IPS DF 6.9 (cell line): ENCODE results near the gene NHSL2.

ENCODE experiments used
- DNase-seq: peaks from one replicate; pipeline ENCODE4 v3.0.0-alpha.2; 2013; ENCODE audit warnings: low read depth, low spot score
- H3K27ac ChIP-seq: one replicate; pipeline ENCODE4 v1.5.1; 2013; ENCODE audit warnings: low read length, control low read depth
- H3K27me3 ChIP-seq: 2 replicates; pipeline ENCODE4 v1.6.1; 2013; ENCODE audit warnings: mild to moderate bottlenecking, low read length; ENCODE audit not compliant: control insufficient read depth, insufficient read depth
- H3K36me3 ChIP-seq: 2 replicates; pipeline ENCODE4 v1.6.1; 2013; ENCODE audit warnings: low read length; ENCODE audit not compliant: control insufficient read depth, insufficient read depth
- H3K4me1 ChIP-seq: 2 replicates; pipeline ENCODE4 v1.6.1; 2013; ENCODE audit warnings: low read length; ENCODE audit not compliant: control insufficient read depth, insufficient read depth
- H3K4me3 ChIP-seq: 2 replicates; pipeline ENCODE4 v1.5.1; 2013; ENCODE audit warnings: mild to moderate bottlenecking, low read length
- H3K9me3 ChIP-seq: 2 replicates; pipeline ENCODE4 v1.6.1; 2013; ENCODE audit warnings: low read length, inconsistent platforms; ENCODE audit not compliant: control insufficient read depth, insufficient read depth
- WGBS: extraction: QIAGEN DNeasy Blood & Tissue Kit; methylation state at CpG from one replicate; pipeline ENCODE4 v1.1.7; 2013; ENCODE audit warnings: mixed read lengths, missing lambda C conversion rate; ENCODE audit not compliant: insufficient read length, insufficient coverage; 5-methylcytosine and 5-hydroxymethylcytosine counted together

The NHSL2 gene

GRCh38 chrX:72086995-72087394 is 176.3 kb downstream of the NHSL2 start:
- Histone ChIP-seq H3K4me3 (no peak overlapping the region), H3K4me1 (no peaks in the 10 kb centered on the region), H3K36me3 (no peaks in the 10 kb centered on the region), H3K27me3 (no peaks in the 10 kb centered on the region), H3K27ac (no peak overlapping the region), H3K9me3 (no peaks in the 10 kb centered on the region)
- no peak for DNase-seq
- no CpG with 5 or more reads among the region's 1 CpG for WGBS

DNA sequence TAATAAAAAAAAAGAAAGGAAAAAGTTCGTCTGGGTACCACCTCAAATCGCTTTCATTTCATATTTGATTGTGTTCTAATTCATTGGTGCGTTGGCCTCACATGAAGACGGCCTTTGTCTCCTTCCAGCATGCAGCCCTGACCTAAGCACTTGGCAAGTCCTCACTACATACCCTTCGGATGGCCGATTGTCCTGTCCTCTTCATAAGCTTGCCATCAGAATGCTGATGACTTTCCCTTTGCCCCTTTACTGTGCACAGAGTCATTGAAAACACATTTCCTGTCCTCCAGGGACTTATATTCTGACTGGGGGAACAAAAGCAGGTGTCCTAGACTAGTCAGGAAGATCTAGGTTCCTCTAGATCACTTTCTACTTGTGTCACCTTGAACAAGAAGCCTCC is 178.1 kb downstream of the NHSL2 start:
- H3K27me3 ChIP-seq = no peaks in the 10 kb centered on the region
- no peak overlapping the region for H3K27ac ChIP-seq
- no peaks in the 10 kb centered on the region for H3K36me3 ChIP-seq
- H3K4me3 ChIP-seq = no peak overlapping the region
- no peaks in the 10 kb centered on the region for H3K4me1 ChIP-seq
- DNase-seq = no peak
- no peaks in the 10 kb centered on the region for H3K9me3 ChIP-seq
- WGBS = no CpG with 5 or more reads among the region's 6 CpGs

GRCh38 chrX:72089254-72089653 is 178.6 kb downstream of the NHSL2 start:
- no peaks in the 10 kb centered on the region for H3K36me3 ChIP-seq
- no CpG with 5 or more reads among the region's 3 CpGs for WGBS
- H3K4me1 ChIP-seq = no peaks in the 10 kb centered on the region
- DNase-seq = no peak
- H3K27me3 ChIP-seq = no peaks in the 10 kb centered on the region
- no peaks in the 10 kb centered on the region for H3K9me3 ChIP-seq
- H3K4me3 ChIP-seq = no peak overlapping the region
- H3K27ac ChIP-seq = no peak overlapping the region

DNA sequence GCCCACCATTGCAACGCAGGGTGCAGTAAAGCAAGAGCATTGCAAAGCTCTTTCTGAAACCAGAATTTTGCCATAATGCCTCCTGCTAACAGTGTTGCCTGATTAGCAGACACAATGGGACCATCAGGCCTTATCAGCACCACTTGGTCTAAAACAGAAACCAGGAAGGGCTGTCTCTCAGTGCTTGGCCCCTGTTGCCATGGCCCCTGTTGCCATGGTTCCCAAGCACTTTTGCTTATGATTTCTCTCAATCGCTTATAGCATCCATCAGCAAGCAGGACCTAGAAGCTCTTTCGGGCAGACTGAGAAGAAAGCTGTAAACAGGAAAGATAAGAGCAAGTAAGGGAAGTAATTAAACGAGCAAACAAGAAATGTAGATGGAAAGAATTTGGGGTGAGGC is 184.2 kb downstream of the NHSL2 start:
- Histone ChIP-seq H3K36me3 (no peaks in the 10 kb centered on the region), H3K4me1 (peaks cover 4% of the 10 kb centered on the region; the same call in 1 of the 2 replicates), H3K4me3 (no peak overlapping the region), H3K27ac (no peak overlapping the region), H3K9me3 (no peaks in the 10 kb centered on the region), H3K27me3 (no peaks in the 10 kb centered on the region)
- no peak for DNase-seq
- no CpG with 5 or more reads among the region's 4 CpGs for WGBS

- no peaks in the 10 kb centered on the region for H3K9me3 ChIP-seq
- H3K4me3 ChIP-seq = no peak overlapping the region
- H3K27ac ChIP-seq = no peak overlapping the region
- H3K36me3 ChIP-seq = no peaks in the 10 kb centered on the region
- peaks cover 4% of the 10 kb centered on the region; the same call in 1 of the 2 replicates for H3K4me1 ChIP-seq
- no peak for DNase-seq
- H3K27me3 ChIP-seq = no peaks in the 10 kb centered on the region
- WGBS = no CpG with 5 or more reads among the region's 2 CpGs
Observed at GRCh38 chrX:72095370-72095769, 184.7 kb downstream of the NHSL2 start.

DNA sequence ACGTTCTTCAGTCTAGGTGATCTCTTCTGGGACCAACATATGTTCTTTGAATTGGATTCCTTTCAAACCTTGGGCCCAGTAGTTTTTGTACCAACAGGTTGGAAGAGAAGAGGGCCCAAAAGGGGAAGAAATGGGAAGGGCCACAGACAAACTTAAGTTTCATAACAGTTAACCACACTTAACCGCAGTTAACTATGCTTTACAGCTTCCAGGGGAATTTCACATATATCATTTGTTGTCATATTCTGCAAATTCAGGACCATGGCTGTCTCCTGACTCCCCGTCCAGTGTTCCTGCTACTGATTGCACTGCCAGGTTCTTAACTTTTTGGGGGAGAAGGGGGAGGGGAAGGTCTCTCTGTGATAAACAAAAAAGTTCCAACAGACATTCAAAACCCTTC is 186.5 kb downstream of the NHSL2 start:
- no peak for DNase-seq
- no peaks in the 10 kb centered on the region for H3K9me3 ChIP-seq
- no peaks in the 10 kb centered on the region for H3K36me3 ChIP-seq
- H3K4me1 ChIP-seq = peaks cover 11% of the 10 kb centered on the region
- WGBS = no CpG with 5 or more reads among the region's 3 CpGs
- H3K4me3 ChIP-seq = no peak overlapping the region
- no peaks in the 10 kb centered on the region for H3K27me3 ChIP-seq
- no peak overlapping the region for H3K27ac ChIP-seq

- WGBS = no CpG with 5 or more reads among the region's 13 CpGs
- no peaks in the 10 kb centered on the region for H3K27me3 ChIP-seq
- peaks cover 7% of the 10 kb centered on the region for H3K4me1 ChIP-seq
- DNase-seq = no peak
- H3K4me3 ChIP-seq = no peak overlapping the region
- H3K27ac ChIP-seq = no peak overlapping the region
- H3K9me3 ChIP-seq = no peaks in the 10 kb centered on the region
- H3K36me3 ChIP-seq = no peaks in the 10 kb centered on the region
Observed at GRCh38 chrX:72100051-72100755, 189.6 kb downstream of the NHSL2 start.

DNA sequence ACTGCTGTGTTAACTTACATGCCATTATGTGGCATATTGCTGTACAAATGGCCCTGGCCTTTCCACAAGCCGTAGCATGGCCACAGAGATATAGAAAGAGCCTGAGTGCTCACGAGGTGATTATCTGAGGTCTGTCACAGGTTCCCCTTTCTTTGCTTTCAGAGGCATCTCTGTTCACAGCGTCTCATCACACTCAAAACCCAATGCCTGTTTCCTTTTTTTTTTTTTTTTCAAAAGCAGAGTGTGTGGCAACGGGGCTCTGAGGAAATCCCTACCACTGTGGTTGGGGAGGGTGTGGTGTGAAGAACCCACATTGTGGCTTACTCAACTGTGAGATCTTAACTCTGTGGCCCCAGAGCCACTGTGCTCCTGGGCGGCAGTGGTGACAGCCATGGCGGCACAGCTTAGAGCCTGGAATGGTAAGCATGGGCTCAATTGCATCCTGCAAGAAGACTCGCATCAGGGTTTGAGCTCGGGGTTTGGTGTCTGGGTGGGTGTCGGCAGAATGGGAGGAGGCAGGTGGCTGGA is 190.2 kb downstream of the NHSL2 start:
- peaks cover 7% of the 10 kb centered on the region for H3K4me1 ChIP-seq
- no peak overlapping the region for H3K4me3 ChIP-seq
- no peaks in the 10 kb centered on the region for H3K27me3 ChIP-seq
- WGBS = no CpG with 5 or more reads among the region's 9 CpGs
- no peak overlapping the region for H3K27ac ChIP-seq
- H3K36me3 ChIP-seq = no peaks in the 10 kb centered on the region
- no peak for DNase-seq
- H3K9me3 ChIP-seq = no peaks in the 10 kb centered on the region

DNA sequence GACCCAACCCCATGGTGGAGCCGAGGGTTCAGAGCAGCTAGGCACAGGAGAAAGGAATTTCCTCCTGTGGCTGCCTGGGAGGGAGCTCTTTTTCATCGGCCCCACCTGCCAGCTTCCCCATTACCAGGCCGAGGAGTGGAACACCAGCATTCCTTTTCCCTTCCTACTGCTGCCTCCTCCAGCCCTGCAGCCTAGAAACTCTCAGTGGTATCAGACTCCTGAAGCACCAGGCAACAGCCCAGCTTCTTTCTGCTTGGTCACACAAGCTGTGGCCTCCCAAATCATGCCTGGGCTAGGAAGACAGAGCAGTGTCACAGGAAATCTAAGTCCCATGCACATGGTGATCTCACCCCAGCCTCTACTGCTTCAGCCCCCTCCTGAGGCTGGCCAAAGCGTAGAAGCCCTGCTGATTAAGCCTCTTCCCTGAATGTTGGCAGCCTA is 191.0 kb downstream of the NHSL2 start:
- no peaks in the 10 kb centered on the region for H3K27me3 ChIP-seq
- no peak overlapping the region for H3K27ac ChIP-seq
- H3K36me3 ChIP-seq = no peaks in the 10 kb centered on the region
- no peaks in the 10 kb centered on the region for H3K9me3 ChIP-seq
- H3K4me3 ChIP-seq = no peak overlapping the region
- no peak for DNase-seq
- WGBS = no CpG with 5 or more reads among the region's 4 CpGs
- peaks cover 7% of the 10 kb centered on the region for H3K4me1 ChIP-seq

GRCh38 chrX:72102126-72102525 is 191.5 kb downstream of the NHSL2 start:
- peaks cover 7% of the 10 kb centered on the region for H3K4me1 ChIP-seq
- H3K27me3 ChIP-seq = no peaks in the 10 kb centered on the region
- no peak for DNase-seq
- no peak overlapping the region for H3K27ac ChIP-seq
- no peak overlapping the region for H3K4me3 ChIP-seq
- no CpG with 5 or more reads among the region's 2 CpGs for WGBS
- H3K9me3 ChIP-seq = no peaks in the 10 kb centered on the region
- H3K36me3 ChIP-seq = no peaks in the 10 kb centered on the region

DNA sequence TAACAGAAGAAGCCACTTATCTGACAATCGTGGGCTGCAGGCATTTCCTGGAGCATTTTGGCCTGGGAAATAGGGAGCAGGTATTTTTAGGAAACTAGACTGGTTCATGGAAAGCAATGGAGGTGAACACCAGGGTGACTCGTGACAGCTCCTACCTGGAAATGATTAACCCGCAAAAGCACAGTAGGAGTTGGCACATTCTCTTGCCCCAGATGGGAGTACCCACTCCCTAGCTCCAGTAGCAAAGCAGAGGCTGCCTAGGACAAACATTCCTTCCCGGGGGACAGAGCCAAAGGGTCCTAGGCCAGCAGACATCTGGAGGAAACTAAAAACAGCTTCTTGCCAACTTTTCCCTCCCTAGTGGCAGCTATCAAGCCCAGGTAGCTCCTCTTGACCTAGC is 192.1 kb downstream of the NHSL2 start:
- H3K9me3 ChIP-seq = no peaks in the 10 kb centered on the region
- WGBS = no CpG with 5 or more reads among the region's 4 CpGs
- no peaks in the 10 kb centered on the region for H3K36me3 ChIP-seq
- H3K27me3 ChIP-seq = no peaks in the 10 kb centered on the region
- H3K27ac ChIP-seq = no peak overlapping the region
- H3K4me3 ChIP-seq = no peak overlapping the region
- DNase-seq = no peak
- peaks cover 7% of the 10 kb centered on the region for H3K4me1 ChIP-seq
